22Rv1 (cell line): ENCODE results near the gene ADAM30.

Experiments
- ZFX ChIP-seq: fragments of 450-650 bp; IDR thresholded peaks from 2 replicates; pipeline ENCODE4 v1.6.1; 2017; ENCODE audit warnings: antibody characterized with exemption, borderline replicate concordance
- TF ChIP-seq, protein P1 (sequence below): fragments of 450-650 bp; IDR thresholded peaks from 2 replicates; pipeline ENCODE4 v1.5.1; 2017; ENCODE audit warnings: mild to moderate bottlenecking

GRCh38 chr1:119868176-119868575 lies 28.1 kb downstream of the ADAM30 start:
- TF ChIP-seq, protein P1, sequence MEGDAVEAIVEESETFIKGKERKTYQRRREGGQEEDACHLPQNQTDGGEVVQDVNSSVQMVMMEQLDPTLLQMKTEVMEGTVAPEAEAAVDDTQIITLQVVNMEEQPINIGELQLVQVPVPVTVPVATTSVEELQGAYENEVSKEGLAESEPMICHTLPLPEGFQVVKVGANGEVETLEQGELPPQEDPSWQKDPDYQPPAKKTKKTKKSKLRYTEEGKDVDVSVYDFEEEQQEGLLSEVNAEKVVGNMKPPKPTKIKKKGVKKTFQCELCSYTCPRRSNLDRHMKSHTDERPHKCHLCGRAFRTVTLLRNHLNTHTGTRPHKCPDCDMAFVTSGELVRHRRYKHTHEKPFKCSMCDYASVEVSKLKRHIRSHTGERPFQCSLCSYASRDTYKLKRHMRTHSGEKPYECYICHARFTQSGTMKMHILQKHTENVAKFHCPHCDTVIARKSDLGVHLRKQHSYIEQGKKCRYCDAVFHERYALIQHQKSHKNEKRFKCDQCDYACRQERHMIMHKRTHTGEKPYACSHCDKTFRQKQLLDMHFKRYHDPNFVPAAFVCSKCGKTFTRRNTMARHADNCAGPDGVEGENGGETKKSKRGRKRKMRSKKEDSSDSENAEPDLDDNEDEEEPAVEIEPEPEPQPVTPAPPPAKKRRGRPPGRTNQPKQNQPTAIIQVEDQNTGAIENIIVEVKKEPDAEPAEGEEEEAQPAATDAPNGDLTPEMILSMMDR: no peak
- TF ChIP-seq ZFX: no peak
